Stimulated activated CD4-positive, alpha-beta T cell treated with anti-CD3 and anti-CD28 coated beads, Interleukin-4, amount 100 ng/mL, for 48 hours (primary cell): ENCODE data around the gene ZNF385B.
"Not testable (repeated sequence)": the region's sequence is repeated elsewhere in the genome, so short reads cannot be mapped to it uniquely, and the experiment has no call there.

Source experiments
- DNase-seq, 2 donors: peaks; one replicate each; pipeline ENCODE4 v3.0.0-alpha.2; 2020; ENCODE audit warnings: low read depth in 2 of 2

ZNF385B gene

GRCh38 chr2:179802051-179802882 lies 59.1 kb downstream of the ZNF385B start:
- DNase-seq = no peak

- DNase-seq = no peak
These were observed 60.6 kb downstream of the ZNF385B start for GRCh38 chr2:179800776-179801175.

DNA sequence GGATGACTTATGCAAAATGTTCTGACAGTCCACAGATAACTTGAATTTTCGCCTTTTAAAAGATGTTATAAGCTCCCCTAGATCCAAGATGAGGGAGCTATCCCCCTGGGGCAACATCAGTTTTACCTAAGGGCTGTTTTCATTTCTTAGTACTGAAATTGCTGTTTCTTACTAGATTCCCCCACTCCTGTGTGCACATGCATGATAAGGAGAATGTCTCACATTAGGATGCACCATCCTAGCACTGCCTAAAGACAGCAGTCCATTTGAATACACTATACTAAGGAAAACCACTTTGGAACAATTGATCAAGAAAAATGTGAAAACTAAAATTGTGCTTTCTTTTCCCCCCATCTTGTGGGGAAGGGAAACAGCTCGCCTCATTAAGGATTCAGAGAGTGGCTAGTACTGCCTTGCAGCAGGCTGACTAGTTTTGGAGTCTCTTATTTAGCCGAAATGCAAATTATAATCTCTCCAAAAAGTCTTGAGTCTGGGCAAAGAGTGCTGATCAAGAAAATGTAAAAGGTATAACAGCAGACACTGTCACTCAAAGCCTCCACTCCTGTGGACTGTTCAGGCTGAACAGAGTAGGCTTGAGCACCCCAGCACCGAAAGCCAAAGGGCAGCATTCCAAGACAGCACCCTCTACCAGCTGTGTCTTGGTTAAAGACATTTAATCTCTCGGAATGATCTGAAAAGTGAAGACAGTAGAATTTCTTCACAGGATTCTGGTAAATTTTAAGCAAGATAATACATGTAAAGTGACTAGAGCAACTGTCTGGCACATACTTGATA lies 65.0 kb downstream of the ZNF385B start:
- DNase-seq = no peak

GRCh38 chr2:179793902-179794301 lies 67.5 kb downstream of the ZNF385B start:
- DNase-seq = no peak

DNA sequence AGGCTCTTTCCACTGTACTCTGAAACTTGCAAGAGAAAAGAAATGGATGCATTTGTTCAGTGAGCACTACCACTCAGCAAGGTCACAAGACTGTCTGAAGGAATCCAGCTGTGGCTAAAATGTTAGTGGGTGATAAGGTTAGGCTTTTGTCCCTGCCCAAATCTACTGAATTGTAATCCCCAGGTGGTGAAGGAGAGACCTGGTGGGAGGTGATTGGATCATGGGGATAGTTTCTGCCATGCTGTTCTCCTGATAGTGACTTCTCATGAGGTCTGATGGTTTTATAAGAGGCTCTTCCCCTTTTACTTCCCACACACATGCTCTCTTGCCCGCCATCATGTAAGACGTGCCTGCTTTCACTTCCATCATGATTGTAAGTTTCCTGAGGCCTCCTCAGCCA lies 68.2 kb downstream of the ZNF385B start:
- DNase-seq = no peak

- no peak for DNase-seq
These were observed 70.9 kb downstream of the ZNF385B start for GRCh38 chr2:179790235-179791217.

GRCh38 chr2:179788104-179788503 lies 73.3 kb downstream of the ZNF385B start:
- DNase-seq = no peak

GRCh38 chr2:179787601-179788000 lies 73.8 kb downstream of the ZNF385B start:
- no peak for DNase-seq

DNA sequence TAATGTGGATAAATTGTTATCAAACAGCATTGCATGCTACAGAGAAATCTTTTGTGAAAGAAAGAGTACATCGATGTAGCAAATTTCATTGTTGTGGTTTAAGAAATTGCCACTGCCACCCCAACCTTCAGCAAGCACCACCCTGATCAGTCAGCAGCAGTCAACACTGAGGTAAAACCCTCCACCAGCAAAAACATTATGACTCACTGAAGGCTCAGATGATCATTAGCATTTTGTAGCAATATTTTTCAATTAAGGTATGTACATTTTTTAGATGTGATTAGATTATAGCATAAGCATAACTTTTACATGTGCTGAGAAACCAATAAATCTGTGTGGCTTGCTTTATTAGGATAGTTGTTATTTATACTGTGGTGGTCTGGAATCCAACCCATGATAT lies 75.5 kb downstream of the ZNF385B start:
- DNase-seq = no peak

DNA sequence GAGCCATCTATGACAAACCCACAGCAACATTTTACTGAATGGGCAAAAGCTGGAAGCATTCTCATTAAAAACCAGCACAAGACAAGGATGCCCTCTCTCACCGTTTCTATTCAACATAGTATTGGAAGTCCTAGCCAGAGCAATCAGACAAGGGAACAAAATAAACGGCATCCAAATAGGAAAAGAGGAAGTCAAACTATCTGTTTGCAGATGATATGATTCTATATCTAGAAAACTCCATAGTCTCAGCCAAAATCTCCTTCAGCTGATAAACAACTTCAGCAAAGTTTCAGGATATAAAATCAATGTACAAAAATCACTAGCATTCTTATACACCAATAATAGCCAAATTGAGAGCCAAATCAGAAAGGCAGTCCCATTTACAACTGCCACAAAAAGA lies 79.1 kb downstream of the ZNF385B start:
- DNase-seq = not testable (repeated sequence)

DNA sequence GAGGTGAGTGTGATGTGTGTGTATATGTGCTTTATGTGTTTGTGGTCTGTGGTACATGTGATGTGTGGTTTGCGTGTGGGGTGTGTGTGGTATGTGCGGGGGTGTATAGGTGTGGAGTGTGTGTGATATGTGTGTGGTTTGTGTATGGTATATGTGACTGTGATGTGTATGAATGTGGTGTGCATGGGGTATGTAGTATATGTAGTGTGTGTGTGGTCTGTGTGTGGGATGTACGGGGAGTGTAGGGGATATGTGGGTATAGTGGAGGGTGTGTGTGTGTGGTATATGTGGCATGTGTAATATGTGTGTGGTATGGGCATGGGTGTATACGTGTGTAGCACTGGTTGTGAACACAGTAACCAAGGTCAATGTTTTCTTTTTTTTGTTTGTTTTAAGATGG lies 87.4 kb downstream of the ZNF385B start:
- DNase-seq = no peak

- DNase-seq = no peak
These were observed 89.1 kb downstream of the ZNF385B start for GRCh38 chr2:179772346-179772745.

- no peak for DNase-seq
These were observed 89.6 kb downstream of the ZNF385B start for GRCh38 chr2:179771791-179772190.

DNA sequence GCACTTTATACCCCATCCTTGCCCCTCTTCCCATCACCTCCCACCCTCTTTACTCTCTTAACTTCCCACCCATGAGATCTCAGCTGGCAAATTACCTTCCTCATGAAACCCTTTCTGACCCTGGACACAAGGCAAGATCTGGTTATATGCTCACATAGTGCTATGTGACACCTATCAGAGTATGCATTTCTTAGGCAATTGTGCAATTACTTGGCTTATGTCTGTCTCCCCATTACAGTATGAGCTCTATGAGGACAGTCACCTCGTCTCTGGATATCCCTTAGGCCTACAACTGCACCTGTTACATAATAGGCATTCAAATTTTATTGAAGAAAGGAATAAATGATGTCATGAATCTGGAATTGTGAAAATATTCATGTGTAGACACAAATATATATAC lies 91.4 kb downstream of the ZNF385B start:
- DNase-seq = no peak

DNA sequence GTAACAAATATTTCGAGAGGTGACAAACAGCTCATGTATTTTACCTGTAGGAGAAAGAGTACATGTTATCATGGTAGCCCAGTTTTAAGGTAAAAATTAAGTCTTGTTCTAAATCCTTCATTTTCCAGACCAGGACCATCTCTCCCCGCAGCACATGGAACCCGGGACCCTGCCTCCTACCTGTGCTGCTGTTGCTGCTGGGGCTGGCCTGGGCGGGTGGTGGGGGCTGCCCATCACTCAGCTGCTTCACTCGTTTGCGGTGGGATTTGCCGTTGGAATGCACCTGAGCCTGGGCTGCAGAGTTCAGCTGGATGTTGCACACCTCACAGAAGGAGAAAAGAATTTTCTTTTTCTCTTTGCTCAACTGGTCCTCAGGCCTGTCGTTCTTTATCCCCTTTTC lies 92.1 kb downstream of the ZNF385B start:
- no peak for DNase-seq

DNA sequence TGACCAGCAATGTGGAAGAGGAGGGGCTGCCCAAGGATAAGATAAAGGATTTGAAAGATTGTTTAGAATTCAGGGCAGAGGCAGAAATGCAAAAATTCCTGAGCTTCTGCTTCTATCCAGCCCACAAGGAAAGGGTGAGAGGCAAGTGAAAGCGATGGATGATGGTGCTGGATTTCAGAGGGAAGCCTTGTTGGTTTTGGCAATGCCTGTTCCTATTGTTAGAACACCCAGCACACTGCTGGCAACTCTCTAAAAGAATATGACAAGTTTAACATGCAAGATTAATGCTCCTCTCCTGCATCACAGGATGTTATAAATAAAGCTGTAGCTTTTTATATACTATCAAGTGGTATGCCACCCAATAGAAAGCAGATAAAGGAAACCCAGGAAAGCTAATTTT lies 92.6 kb downstream of the ZNF385B start:
- no peak for DNase-seq

DNA sequence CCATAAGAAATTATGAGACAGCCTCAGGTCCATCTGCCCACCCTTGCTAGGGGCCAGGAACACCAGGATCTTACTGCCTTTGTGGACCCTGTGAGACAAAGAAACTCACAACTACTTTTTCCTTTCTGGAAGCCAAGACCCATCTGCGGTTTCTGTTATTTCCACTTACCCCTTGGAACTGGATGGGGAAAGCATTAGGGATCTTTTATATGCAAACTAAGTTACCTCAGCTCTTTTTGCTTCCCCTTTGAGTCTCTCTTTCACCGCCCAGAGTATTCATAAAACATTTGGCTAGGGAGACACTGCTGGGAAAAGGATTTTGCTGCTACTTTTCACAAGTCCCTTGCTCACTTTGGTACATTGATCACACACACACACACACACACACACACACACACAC lies 95.7 kb downstream of the ZNF385B start:
- no peak for DNase-seq

GRCh38 chr2:179764710-179765109 lies 96.7 kb downstream of the ZNF385B start:
- no peak for DNase-seq

- DNase-seq = no peak
These were observed 102.8 kb downstream of the ZNF385B start for GRCh38 chr2:179758636-179759035.

- DNase-seq = no peak
These were observed 110.1 kb downstream of the ZNF385B start for GRCh38 chr2:179751163-179751809.

GRCh38 chr2:179749210-179749609 lies 112.2 kb downstream of the ZNF385B start:
- no peak for DNase-seq
